ENCODE data around the gene TKTL1.

Gene TKTL1

GRCh38 chrX:154303476-154303875 is 7.9 kb downstream of the TKTL1 start:
- Mint-ChIP-seq H3K4me1 (ENCODE audit: low read depth) (peaks cover 16% of the 10 kb centered on the region), H3K27me3 (no peaks in the 10 kb centered on the region), H3K9me3 (no peaks in the 10 kb centered on the region), H3K27ac (no peak overlapping the region), H3K36me3 (ENCODE audit: low read depth) (no peaks in the 10 kb centered on the region), H3K4me3 (no peak overlapping the region)

GRCh38 chrX:154304846-154305245 is 9.3 kb downstream of the TKTL1 start:
- H3K27ac Mint-ChIP-seq: no peak overlapping the region
- no peaks in the 10 kb centered on the region for H3K36me3 Mint-ChIP-seq (ENCODE audit: low read depth)
- peaks cover 21% of the 10 kb centered on the region for H3K4me1 Mint-ChIP-seq (ENCODE audit: low read depth)
- H3K9me3 Mint-ChIP-seq: no peaks in the 10 kb centered on the region
- no peaks in the 10 kb centered on the region for H3K27me3 Mint-ChIP-seq
- no peak overlapping the region for H3K4me3 Mint-ChIP-seq

GRCh38 chrX:154305541-154306205 is 10.1 kb downstream of the TKTL1 start:
- Mint-ChIP-seq H3K4me3 (no peak overlapping the region), H3K4me1 (ENCODE audit: low read depth) (peaks cover 24% of the 10 kb centered on the region), H3K36me3 (ENCODE audit: low read depth) (no peaks in the 10 kb centered on the region), H3K27me3 (no peaks in the 10 kb centered on the region), H3K9me3 (no peaks in the 10 kb centered on the region), H3K27ac (no peak overlapping the region)

GRCh38 chrX:154307202-154307601 is 11.6 kb downstream of the TKTL1 start:
- no peak overlapping the region for H3K27ac Mint-ChIP-seq
- H3K9me3 Mint-ChIP-seq: no peaks in the 10 kb centered on the region
- H3K4me1 Mint-ChIP-seq (ENCODE audit: low read depth): peaks cover 39% of the 10 kb centered on the region
- H3K4me3 Mint-ChIP-seq: no peak overlapping the region
- H3K36me3 Mint-ChIP-seq (ENCODE audit: low read depth): no peaks in the 10 kb centered on the region
- H3K27me3 Mint-ChIP-seq: no peaks in the 10 kb centered on the region

GRCh38 chrX:154308108-154308946 is 12.7 kb downstream of the TKTL1 start:
- Mint-ChIP-seq H3K4me3 (no peak overlapping the region), H3K4me1 (ENCODE audit: low read depth) (peaks cover 50% of the 10 kb centered on the region), H3K36me3 (ENCODE audit: low read depth) (no peaks in the 10 kb centered on the region), H3K27me3 (no peaks in the 10 kb centered on the region), H3K9me3 (no peaks in the 10 kb centered on the region), H3K27ac (peak overlapping the region; percentile 5)

- H3K4me3 Mint-ChIP-seq: no peak overlapping the region
- H3K27ac Mint-ChIP-seq: no peak overlapping the region
- no peaks in the 10 kb centered on the region for H3K9me3 Mint-ChIP-seq
- peaks cover 59% of the 10 kb centered on the region for H3K4me1 Mint-ChIP-seq (ENCODE audit: low read depth)
- H3K27me3 Mint-ChIP-seq: no peaks in the 10 kb centered on the region
- no peaks in the 10 kb centered on the region for H3K36me3 Mint-ChIP-seq (ENCODE audit: low read depth)
These were observed 13.6 kb downstream of the TKTL1 start for GRCh38 chrX:154309041-154309775.

- no peak overlapping the region for H3K27ac Mint-ChIP-seq
These were observed 15.3 kb downstream of the TKTL1 start for GRCh38 chrX:154310616-154311536.

GRCh38 chrX:154312116-154312515 is 16.5 kb downstream of the TKTL1 start:
- Mint-ChIP-seq H3K27me3 (no peaks in the 10 kb centered on the region), H3K27ac (no peak overlapping the region), H3K4me3 (no peak overlapping the region), H3K36me3 (ENCODE audit: low read depth) (no peaks in the 10 kb centered on the region), H3K4me1 (ENCODE audit: low read depth) (peaks cover 68% of the 10 kb centered on the region), H3K9me3 (no peaks in the 10 kb centered on the region)

More at GRCh38 chrX:154310616-154311536, 15.3 kb downstream of the TKTL1 start:
- no peaks in the 10 kb centered on the region for H3K9me3 Mint-ChIP-seq
- peaks cover 63% of the 10 kb centered on the region for H3K4me1 Mint-ChIP-seq (ENCODE audit: low read depth)
- H3K36me3 Mint-ChIP-seq (ENCODE audit: low read depth): no peaks in the 10 kb centered on the region
- H3K4me3 Mint-ChIP-seq: no peak overlapping the region
- no peaks in the 10 kb centered on the region for H3K27me3 Mint-ChIP-seq

- H3K36me3 Mint-ChIP-seq (ENCODE audit: low read depth): no peaks in the 10 kb centered on the region
- H3K9me3 Mint-ChIP-seq: no peaks in the 10 kb centered on the region
- H3K27ac Mint-ChIP-seq: peak overlapping the region; percentile 95
- H3K27me3 Mint-ChIP-seq: no peaks in the 10 kb centered on the region
- peaks cover 67% of the 10 kb centered on the region for H3K4me1 Mint-ChIP-seq (ENCODE audit: low read depth)
- peak overlapping the region; percentile 77 for H3K4me3 Mint-ChIP-seq
These were observed 17.6 kb downstream of the TKTL1 start for GRCh38 chrX:154313147-154313546.

GRCh38 chrX:154315416-154315815 is 19.8 kb downstream of the TKTL1 start:
- no peaks in the 10 kb centered on the region for H3K9me3 Mint-ChIP-seq
- H3K4me3 Mint-ChIP-seq: no peak overlapping the region
- peaks cover 66% of the 10 kb centered on the region for H3K4me1 Mint-ChIP-seq (ENCODE audit: low read depth)

GRCh38 chrX:154317391-154317995 is 21.9 kb downstream of the TKTL1 start:
- Mint-ChIP-seq H3K27me3 (no peaks in the 10 kb centered on the region), H3K4me1 (ENCODE audit: low read depth) (peaks cover 60% of the 10 kb centered on the region), H3K4me3 (no peak overlapping the region), H3K9me3 (no peaks in the 10 kb centered on the region), H3K27ac (no peak overlapping the region), H3K36me3 (ENCODE audit: low read depth) (no peaks in the 10 kb centered on the region)

More at GRCh38 chrX:154315416-154315815, 19.8 kb downstream of the TKTL1 start:
- Mint-ChIP-seq H3K27me3 (no peaks in the 10 kb centered on the region), H3K27ac (no peak overlapping the region), H3K36me3 (ENCODE audit: low read depth) (no peaks in the 10 kb centered on the region)

- H3K4me3 Mint-ChIP-seq: no peak overlapping the region
- H3K4me1 Mint-ChIP-seq (ENCODE audit: low read depth): peaks cover 33% of the 10 kb centered on the region
- H3K27ac Mint-ChIP-seq: no peak overlapping the region
- no peaks in the 10 kb centered on the region for H3K36me3 Mint-ChIP-seq (ENCODE audit: low read depth)
- H3K27me3 Mint-ChIP-seq: no peaks in the 10 kb centered on the region
- no peaks in the 10 kb centered on the region for H3K9me3 Mint-ChIP-seq
These were observed 24.8 kb downstream of the TKTL1 start for GRCh38 chrX:154320406-154320805.

- no peak overlapping the region for H3K4me3 Mint-ChIP-seq
- H3K27ac Mint-ChIP-seq: peak overlapping the region; percentile 67
- peaks cover 38% of the 10 kb centered on the region for H3K4me1 Mint-ChIP-seq (ENCODE audit: low read depth)
- no peaks in the 10 kb centered on the region for H3K9me3 Mint-ChIP-seq
- H3K27me3 Mint-ChIP-seq: no peaks in the 10 kb centered on the region
- no peaks in the 10 kb centered on the region for H3K36me3 Mint-ChIP-seq (ENCODE audit: low read depth)
These were observed 25.6 kb downstream of the TKTL1 start for GRCh38 chrX:154321152-154321551.

GRCh38 chrX:154321594-154321993 is 26.0 kb downstream of the TKTL1 start:
- no peaks in the 10 kb centered on the region for H3K9me3 Mint-ChIP-seq
- peaks cover 42% of the 10 kb centered on the region for H3K4me1 Mint-ChIP-seq (ENCODE audit: low read depth)
- H3K4me3 Mint-ChIP-seq: peak overlapping the region; percentile 17
- H3K27me3 Mint-ChIP-seq: no peaks in the 10 kb centered on the region
- H3K36me3 Mint-ChIP-seq (ENCODE audit: low read depth): no peaks in the 10 kb centered on the region
- H3K27ac Mint-ChIP-seq: peak overlapping the region; percentile 67

All from stimulated activated naive CD8-positive, alpha-beta T cell treated with anti-CD3 and anti-CD28 coated beads, Interleukin-15, Interleukin-2, amounts not matched to agents 100 ng/mL and 50 ng/mL, for 24 hours (primary cell).